K562 (cell line): ENCODE results near the gene LAPTM5. TPM values are rescaled to one million over a fixed set of nuclear protein-coding genes. Genes with fewer than 3 reads are reported as not detected.
A peak's percentile ranks its signal among the peaks of the same experiment; 100 is the strongest.

Experiments
- ARID2 ChIP-seq: fragments of 450-650 bp; IDR thresholded peaks from 2 replicates; pipeline ENCODE4 v1.6.1; 2017; ENCODE audit warnings: antibody characterized with exemption, mild to moderate bottlenecking
- ARNT ChIP-seq, 2 experiments: fragments of 450-650 bp; IDR thresholded peaks; 2 replicates each; pipeline ENCODE4 v1.6.1; 2016; ENCODE audit warnings: mild to moderate bottlenecking in 1 of 2
- BRCA1 ChIP-seq, 2 experiments: fragments of 450-650 bp in 1 of 2; sonication (generic) in 1 of 2; formaldehyde crosslinking in 1 of 2; IDR thresholded peaks; 2 replicates each; pipeline versions ENCODE4 v1.5.0 to v1.6.1; 2017 to 2020; ENCODE audit warnings: mild to moderate bottlenecking in 1 of 2, missing genetic modification reagents in 1 of 2
- E4F1 ChIP-seq: fragments of 250-450 bp; sonication (Bioruptor Pico); IDR thresholded peaks from 2 replicates; pipeline ENCODE4 v1.5.0; 2021; ENCODE audit warnings: mild to moderate bottlenecking, borderline replicate concordance
- EHMT2 ChIP-seq: fragments of 450-650 bp; IDR thresholded peaks from 2 replicates; pipeline ENCODE4 v1.6.1; 2018; ENCODE audit warnings: antibody characterized with exemption
- HDAC8 ChIP-seq: fragments of 450-650 bp; IDR thresholded peaks from 2 replicates; pipeline ENCODE4 v1.6.1; 2016; ENCODE audit warnings: mild to moderate bottlenecking, missing genetic modification characterization, moderate library complexity, missing compliant biosample characterization
- IRF9 ChIP-seq: fragments of 450-650 bp; IDR thresholded peaks from 2 replicates; pipeline ENCODE4 v1.6.1; 2016; ENCODE audit warnings: missing biosample characterization, missing genetic modification characterization
- MCM3 ChIP-seq: fragments of 450-650 bp; IDR thresholded peaks from 2 replicates; pipeline ENCODE4 v1.6.1; 2016
- MCM5 ChIP-seq: fragments of 450-650 bp; IDR thresholded peaks from 2 replicates; pipeline ENCODE4 v1.6.1; 2016; ENCODE audit warnings: low read depth
- MTF1 ChIP-seq: fragments of 250-450 bp; sonication (Bioruptor Pico); IDR thresholded peaks from 2 replicates; pipeline ENCODE4 v1.9.0; 2021; ENCODE audit warnings: moderate library complexity, mild to moderate bottlenecking, inconsistent platforms, borderline replicate concordance
- NCOA6 ChIP-seq: fragments of 450-650 bp; IDR thresholded peaks from 2 replicates; pipeline ENCODE4 v1.6.1; 2017; ENCODE audit warnings: mild to moderate bottlenecking
- NR4A1 ChIP-seq, 2 experiments: fragments of 250-450 bp in 1 of 2; fragments of 450-650 bp in 1 of 2; sonication (Bioruptor Pico) in 1 of 2; IDR thresholded peaks; 2 replicates each; pipeline versions ENCODE4 v1.4.0 to v1.6.1; 2016 to 2020; ENCODE audit warnings: mild to moderate bottlenecking in 2 of 2, missing compliant biosample characterization in 1 of 2, missing genetic modification characterization in 1 of 2, moderate library complexity in 1 of 2
- RBFOX2 ChIP-seq: fragments of 200-400 bp; formaldehyde crosslinking; IDR thresholded peaks from 2 replicates; pipeline ENCODE4 v1.6.1; 2017; ENCODE audit warnings: low read depth, mild to moderate bottlenecking, low read length, moderate library complexity
- SFPQ ChIP-seq: fragments of 200-400 bp; formaldehyde crosslinking; IDR thresholded peaks from 2 replicates; pipeline ENCODE4 v1.6.1; 2017; ENCODE audit warnings: mild to moderate bottlenecking, low read depth, low read length, moderate library complexity
- TAF9B ChIP-seq: fragments of 450-650 bp; IDR thresholded peaks from 2 replicates; pipeline ENCODE4 v1.6.1; 2018; ENCODE audit warnings: mild to moderate bottlenecking; ENCODE audit not compliant: partially characterized antibody
- ZNF384 ChIP-seq: IDR thresholded peaks from 2 replicates; pipeline ENCODE4 v1.6.1; 2012; ENCODE audit warnings: low read depth, low read length, improper control_type of control experiment
- ZNF785 ChIP-seq: fragments of 250-450 bp; sonication (Bioruptor Pico); IDR thresholded peaks from 2 replicates; pipeline ENCODE4 v1.4.0; 2020; ENCODE audit warnings: mild to moderate bottlenecking
- polyA plus RNA-seq, 8 experiments: library from polyadenylated mRNA; depleted of rRNA in 4 of 8; stranded (reverse) in 5 of 8; unstranded in 3 of 8; fragments of >200 nt; fragmentation: Nextera tagmentation in 2 of 8; fragmentation: Illumina TruSeq in 1 of 8; extraction: Ambion mirVana in 2 of 8; extraction: Trizol in 1 of 8; gene quantifications; 2 replicates each; pipeline versions ENCODE4 v1.2.1 to v1.2.3, GENCODE V29; 2011 to 2014; ENCODE audit warnings: inconsistent platforms in 1 of 8, missing spikeins in 1 of 8
- total RNA-seq, 7 experiments: library from RNA; depleted of rRNA in 6 of 7; stranded (reverse); fragments of >200 nt in 6 of 7; fragmentation: Illumina TruSeq in 2 of 7; extraction: Trizol in 2 of 7; gene quantifications; 2 replicates each; pipeline versions ENCODE4 v1.2.1 to v1.2.3, GENCODE V29; 2011 to 2021; ENCODE audit warnings: low replicate concordance in 1 of 7
- TF ChIP-seq, protein P1 (sequence below): sonication (generic); formaldehyde crosslinking; IDR thresholded peaks from 2 replicates; pipeline ENCODE4 v1.8.0; 2022; ENCODE audit warnings: missing genetic modification reagents, mild to moderate bottlenecking, moderate library complexity, borderline replicate concordance
- TF ChIP-seq, protein P2 (sequence below), 2 experiments: fragments of 450-650 bp; conservative IDR thresholded peaks; 2 replicates each; pipeline ENCODE4 v1.6.1; 2017; ENCODE audit warnings: mild to moderate bottlenecking in 2 of 2, moderate library complexity in 2 of 2

The LAPTM5 gene
- total and polyA plus RNA-seq, 9 of the 15 experiments (the other 6 are each of a cell fraction or from before 2014, with no cell fraction given), result 2.4 to 47.3 (median 20.3) TPM

DNA sequence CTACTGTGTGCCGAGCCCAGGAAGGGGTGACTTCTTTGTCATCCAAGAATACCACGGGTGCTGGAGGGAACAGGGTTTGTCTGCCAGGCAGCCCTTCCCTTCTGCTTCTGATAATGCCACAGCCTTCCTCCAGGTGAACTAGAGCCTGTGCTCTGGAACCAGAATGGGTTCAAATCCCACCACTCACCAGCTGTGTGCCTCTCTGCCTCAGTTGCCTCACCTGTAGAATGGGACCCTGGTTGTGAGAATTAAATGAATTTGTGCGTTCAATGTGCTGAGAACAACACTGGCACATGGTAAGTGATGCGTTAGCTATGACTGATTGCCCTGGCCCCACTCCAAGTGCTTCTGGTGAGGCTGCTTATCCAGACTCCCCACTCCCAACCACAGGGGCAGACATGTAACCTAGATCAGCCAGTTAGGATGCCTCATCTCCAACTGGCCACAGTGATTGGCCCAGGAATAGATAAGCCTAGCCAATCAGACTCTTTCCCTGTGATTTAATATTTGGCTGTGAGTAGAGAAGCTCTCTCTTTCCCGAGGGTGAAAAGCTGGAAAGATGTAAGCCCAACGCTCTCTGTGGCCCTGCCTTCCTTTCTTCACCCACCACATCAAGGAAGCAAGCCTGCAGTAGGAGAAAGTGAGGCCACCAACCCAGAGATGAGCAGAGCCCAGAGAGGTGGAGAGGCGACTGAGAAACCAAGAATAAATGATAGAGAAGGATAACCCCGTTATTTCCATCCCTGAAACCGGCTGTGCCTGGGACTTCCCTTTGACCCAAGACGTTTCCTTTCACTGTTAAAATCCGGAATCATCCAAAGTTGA is 20.8 kb upstream of the LAPTM5 start (continued):
- no peak for TF ChIP-seq TAF9B
- TF ChIP-seq, protein P1, sequence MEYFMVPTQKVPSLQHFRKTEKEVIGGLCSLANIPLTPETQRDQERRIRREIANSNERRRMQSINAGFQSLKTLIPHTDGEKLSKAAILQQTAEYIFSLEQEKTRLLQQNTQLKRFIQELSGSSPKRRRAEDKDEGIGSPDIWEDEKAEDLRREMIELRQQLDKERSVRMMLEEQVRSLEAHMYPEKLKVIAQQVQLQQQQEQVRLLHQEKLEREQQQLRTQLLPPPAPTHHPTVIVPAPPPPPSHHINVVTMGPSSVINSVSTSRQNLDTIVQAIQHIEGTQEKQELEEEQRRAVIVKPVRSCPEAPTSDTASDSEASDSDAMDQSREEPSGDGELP (CRISPR knock-in tag), result peak; percentile 87; the same call in 1 of the 2 replicates
- TF ChIP-seq RBFOX2, result 0 out of 2 replicates have a peak, but pooled peaks have one; percentile 33
- no peak for TF ChIP-seq ARID2
- no peak for TF ChIP-seq MCM3
- TF ChIP-seq NR4A1 (CRISPR knock-in tag; IDR thresholded peaks at IDR 0.05), result peak; percentile 85
- TF ChIP-seq NR4A1 (tag; IDR thresholded peaks at IDR 0.05), result peak; percentile 95
- TF ChIP-seq SFPQ, result no peak
- no peak for TF ChIP-seq BRCA1 (IDR thresholded peaks at IDR 0.05)
- TF ChIP-seq BRCA1 (CRISPR knock-in tag; IDR thresholded peaks at IDR 0.05), result peak; percentile 93
- TF ChIP-seq ARNT (IDR thresholded peaks at IDR 0.05), result peak; percentile 48 to 91; a peak in 3 of 4 replicates
- 0 out of 2 replicates have a peak, but pooled peaks have one; percentile 21 for TF ChIP-seq E4F1 (CRISPR knock-in tag)
- TF ChIP-seq MTF1 (CRISPR knock-in tag), result peak; percentile 62; the same call in 1 of the 2 replicates
- no peak; the same call in 1 of the 2 replicates for TF ChIP-seq EHMT2
- TF ChIP-seq, protein P2, sequence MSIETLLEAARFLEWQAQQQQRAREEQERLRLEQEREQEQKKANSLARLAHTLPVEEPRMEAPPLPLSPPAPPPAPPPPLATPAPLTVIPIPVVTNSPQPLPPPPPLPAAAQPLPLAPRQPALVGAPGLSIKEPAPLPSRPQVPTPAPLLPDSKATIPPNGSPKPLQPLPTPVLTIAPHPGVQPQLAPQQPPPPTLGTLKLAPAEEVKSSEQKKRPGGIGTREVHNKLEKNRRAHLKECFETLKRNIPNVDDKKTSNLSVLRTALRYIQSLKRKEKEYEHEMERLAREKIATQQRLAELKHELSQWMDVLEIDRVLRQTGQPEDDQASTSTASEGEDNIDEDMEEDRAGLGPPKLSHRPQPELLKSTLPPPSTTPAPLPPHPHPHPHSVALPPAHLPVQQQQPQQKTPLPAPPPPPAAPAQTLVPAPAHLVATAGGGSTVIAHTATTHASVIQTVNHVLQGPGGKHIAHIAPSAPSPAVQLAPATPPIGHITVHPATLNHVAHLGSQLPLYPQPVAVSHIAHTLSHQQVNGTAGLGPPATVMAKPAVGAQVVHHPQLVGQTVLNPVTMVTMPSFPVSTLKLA (conservative IDR thresholded peaks at IDR 0.05), result peak; percentile 98
- TF ChIP-seq ZNF785 (CRISPR knock-in tag), result 0 out of 2 replicates have a peak, but pooled peaks have one; percentile 59
- TF ChIP-seq HDAC8 (tag), result peak; percentile 42; the same call in 1 of the 2 replicates
- no peak for TF ChIP-seq MCM5
- TF ChIP-seq ZNF384, result no peak
- no peak for TF ChIP-seq NCOA6
- TF ChIP-seq IRF9 (tag), result peak; percentile 17; the same call in 1 of the 2 replicates
